KOPT-K1 (cell line): Measurements from ENCODE around the gene ZSCAN10.
A peak's percentile ranks its signal among the peaks of the same experiment; 100 is the strongest.
"Not testable (repeated sequence)": the region's sequence is repeated elsewhere in the genome, so short reads cannot be mapped to it uniquely, and the experiment has no call there.

Source experiments
- H3K27ac ChIP-seq: fragments of 200-600 bp; sonication (generic); 2 replicates; pipeline ENCODE4 v1.5.1; 2016; ENCODE audit warnings: antibody characterized with exemption, mild to moderate bottlenecking, low read depth, low read length; ENCODE audit not compliant: poor library complexity, severe bottlenecking
- H3K36me3 ChIP-seq: fragments of 200-600 bp; sonication (generic); 2 replicates; pipeline ENCODE4 v1.5.1; 2017; ENCODE audit warnings: antibody characterized with exemption, mild to moderate bottlenecking, low read length, moderate library complexity; ENCODE audit not compliant: insufficient read depth
- H3K9me3 ChIP-seq: fragments of 200-600 bp; sonication (generic); 2 replicates; pipeline ENCODE4 v1.5.1; 2017; ENCODE audit warnings: antibody characterized with exemption, low read length, mild to moderate bottlenecking; ENCODE audit not compliant: insufficient read depth, poor library complexity, severe bottlenecking

ZSCAN10 gene

DNA sequence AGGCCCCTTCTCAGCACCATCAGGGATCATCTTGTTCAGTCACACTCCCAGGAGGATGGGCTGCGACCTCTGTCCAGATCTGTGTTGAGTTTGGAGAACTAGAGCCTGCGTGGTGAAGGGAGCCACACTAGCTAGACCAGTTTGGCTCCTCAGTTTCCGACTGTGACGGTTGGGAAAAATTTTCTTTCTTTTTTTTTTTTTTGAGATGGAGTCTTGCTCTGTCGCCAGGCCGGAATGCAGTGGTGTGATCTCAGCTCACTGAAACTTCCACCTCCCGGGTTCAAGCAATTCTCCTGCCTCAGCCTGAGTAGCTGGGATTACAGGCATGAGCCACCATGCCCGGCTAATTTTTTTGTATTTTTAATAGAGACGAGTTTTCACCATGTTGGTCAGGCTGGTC, 40.5 kb upstream of the ZSCAN10 start:
- not testable (repeated sequence) for H3K27ac ChIP-seq, H3K9me3 ChIP-seq
- H3K36me3 ChIP-seq: peaks cover 22% of the 10 kb centered on the region; the same call in 1 of the 2 replicates

DNA sequence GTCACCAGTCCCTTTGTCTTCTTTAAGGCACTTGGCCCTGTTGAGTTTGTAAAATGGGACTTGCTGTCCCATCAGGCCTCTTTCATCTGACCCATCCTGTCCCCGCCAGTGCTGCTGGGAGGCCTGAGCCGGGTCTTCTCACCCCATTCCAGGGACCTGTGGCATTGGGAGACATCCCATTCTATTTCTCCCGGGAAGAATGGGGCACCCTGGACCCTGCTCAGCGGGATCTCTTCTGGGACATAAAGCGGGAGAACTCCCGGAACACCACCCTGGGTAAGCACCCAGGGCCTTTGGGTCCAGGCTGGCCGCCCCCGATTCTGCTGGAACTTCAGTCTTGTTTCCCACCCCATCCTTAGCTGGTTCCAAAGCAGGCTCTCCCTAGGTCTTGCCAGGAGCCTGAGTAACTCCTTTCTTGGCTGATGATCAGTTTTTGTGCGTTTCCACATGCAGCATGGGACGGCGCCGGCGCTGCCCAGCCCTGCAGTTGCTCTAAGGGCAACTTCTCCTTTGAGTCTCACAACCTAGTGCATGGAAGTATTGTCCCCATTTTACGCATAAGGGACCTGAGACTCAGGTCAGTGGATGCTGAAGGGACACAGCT, 39.8 kb upstream of the ZSCAN10 start:
- Histone ChIP-seq H3K27ac (no peak overlapping the region), H3K9me3 (no peaks in the 10 kb centered on the region), H3K36me3 (peaks cover 22% of the 10 kb centered on the region; the same call in 1 of the 2 replicates)

DNA sequence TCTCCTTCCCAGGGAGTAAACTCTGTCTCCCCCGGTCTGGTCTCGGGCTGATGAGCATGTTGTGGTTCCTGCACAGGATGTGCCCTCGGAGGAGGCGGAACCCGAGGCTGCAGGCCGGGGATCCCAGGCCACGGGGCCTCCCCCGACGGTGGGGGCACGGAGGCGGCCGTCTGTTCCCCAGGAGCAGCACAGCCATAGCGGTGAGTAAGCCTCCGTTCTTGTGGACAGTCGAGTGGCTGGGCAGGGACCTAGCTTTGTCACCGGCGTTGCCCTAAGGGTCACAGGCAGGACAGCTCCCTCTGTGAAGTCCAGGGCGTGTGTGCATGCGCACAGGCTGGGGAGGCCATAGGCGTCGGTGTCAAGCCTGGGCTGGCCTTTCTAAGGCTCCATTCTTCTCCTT, 39.2 kb upstream of the ZSCAN10 start:
- Histone ChIP-seq H3K36me3 (peaks cover 22% of the 10 kb centered on the region; the same call in 1 of the 2 replicates), H3K9me3 (no peaks in the 10 kb centered on the region), H3K27ac (no peak overlapping the region)

DNA sequence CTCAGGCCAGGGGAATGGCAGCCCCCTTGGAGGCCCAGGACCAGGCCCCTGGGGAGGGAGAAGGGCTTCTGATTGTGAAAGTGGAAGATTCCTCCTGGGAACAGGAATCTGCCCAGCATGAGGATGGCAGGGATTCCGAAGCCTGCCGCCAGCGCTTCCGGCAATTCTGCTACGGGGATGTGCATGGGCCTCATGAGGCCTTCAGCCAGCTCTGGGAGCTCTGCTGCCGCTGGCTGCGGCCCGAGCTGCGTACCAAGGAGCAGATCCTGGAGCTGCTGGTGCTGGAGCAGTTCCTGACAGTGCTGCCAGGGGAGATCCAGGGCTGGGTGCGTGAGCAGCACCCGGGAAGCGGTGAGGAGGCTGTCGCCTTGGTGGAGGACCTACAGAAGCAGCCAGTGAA, 38.2 kb upstream of the ZSCAN10 start:
- Histone ChIP-seq H3K27ac (no peak overlapping the region), H3K9me3 (no peaks in the 10 kb centered on the region), H3K36me3 (peaks cover 15% of the 10 kb centered on the region; the same call in 1 of the 2 replicates)

GRCh38 chr16:3135126-3135715, 36.1 kb upstream of the ZSCAN10 start:
- peak overlapping the region; percentile 74 for H3K27ac ChIP-seq
- H3K9me3 ChIP-seq: no peaks in the 10 kb centered on the region
- H3K36me3 ChIP-seq: peaks cover 16% of the 10 kb centered on the region

- Histone ChIP-seq H3K9me3 (no peaks in the 10 kb centered on the region), H3K36me3 (peaks cover 19% of the 10 kb centered on the region), H3K27ac (peak within 1 kb of the TSS; percentile 85)
These were observed 35.4 kb upstream of the ZSCAN10 start, which contains the start of gene ZNF213 for GRCh38 chr16:3134338-3135125. Gene ZNF213, plus strand, starts transcription at chr16:3135029. Its CDS starts 2,252 bp downstream, at chr16:3137281.

GRCh38 chr16:3133844-3134243, 34.8 kb upstream of the ZSCAN10 start:
- H3K27ac ChIP-seq: peak overlapping the region; percentile 85
- H3K36me3 ChIP-seq: peaks cover 19% of the 10 kb centered on the region
- no peaks in the 10 kb centered on the region for H3K9me3 ChIP-seq

DNA sequence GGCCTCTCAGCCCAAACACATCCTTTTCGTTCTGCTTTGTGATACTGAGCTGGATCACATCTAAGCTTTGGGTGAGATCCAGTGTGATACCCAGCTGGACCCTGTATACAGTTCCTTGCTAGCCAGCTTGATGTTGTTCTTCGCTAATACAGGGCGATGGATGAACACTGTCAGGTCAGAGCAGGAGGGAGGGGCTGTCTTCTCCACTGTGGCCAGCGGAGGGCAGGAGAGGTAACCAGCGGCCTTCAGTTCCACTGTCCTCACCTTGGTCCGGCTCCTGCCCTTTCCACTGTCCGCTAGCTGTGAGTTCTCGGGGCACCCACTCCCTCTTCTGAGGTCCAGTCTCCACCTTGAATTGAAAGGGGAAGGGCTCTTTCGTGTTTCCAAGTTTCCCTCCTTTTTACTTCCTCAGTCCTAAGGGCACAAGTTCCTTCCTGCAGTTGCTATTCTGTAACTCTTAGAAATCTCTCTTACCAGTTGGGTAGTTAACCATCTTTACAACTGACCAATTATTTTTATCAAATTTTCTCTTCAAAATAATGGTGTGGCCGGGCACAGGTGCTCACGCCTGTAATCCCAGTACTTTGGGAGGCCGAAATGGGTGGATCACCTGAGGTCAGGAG, 32.8 kb upstream of the ZSCAN10 start:
- peaks cover 34% of the 10 kb centered on the region for H3K36me3 ChIP-seq
- no peaks in the 10 kb centered on the region for H3K9me3 ChIP-seq
- H3K27ac ChIP-seq: no peak overlapping the region

GRCh38 chr16:3129137-3130131, 30.3 kb upstream of the ZSCAN10 start:
- Histone ChIP-seq H3K9me3 (no peaks in the 10 kb centered on the region), H3K36me3 (peaks cover 34% of the 10 kb centered on the region), H3K27ac (peak overlapping the region; percentile 68)

DNA sequence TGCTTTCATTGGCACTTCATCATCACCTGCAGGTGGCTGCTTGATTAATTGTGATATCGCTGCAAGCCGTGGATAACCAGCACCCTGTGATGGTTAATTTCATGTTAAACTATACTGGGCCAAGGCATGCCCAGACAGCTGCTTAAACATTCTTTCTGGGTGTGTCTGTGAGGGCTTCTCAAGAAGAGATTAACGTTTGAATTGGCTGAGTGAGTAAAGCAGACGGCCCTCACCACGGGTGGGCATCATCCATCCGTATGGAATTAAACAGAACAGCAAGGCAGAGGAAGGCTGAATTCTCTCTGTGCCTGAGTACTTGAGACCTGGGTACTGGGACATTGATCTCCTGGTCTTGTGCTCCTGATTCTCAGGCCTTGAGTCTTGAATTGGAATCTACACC, 28.7 kb upstream of the ZSCAN10 start:
- Histone ChIP-seq H3K27ac (no peak overlapping the region), H3K36me3 (peaks cover 34% of the 10 kb centered on the region), H3K9me3 (no peaks in the 10 kb centered on the region)

- Histone ChIP-seq H3K36me3 (peaks cover 16% of the 10 kb centered on the region), H3K27ac (peak overlapping the region; percentile 84), H3K9me3 (no peaks in the 10 kb centered on the region)
These were observed 25.1 kb upstream of the ZSCAN10 start for GRCh38 chr16:3123986-3124886.

GRCh38 chr16:3122926-3123570, 24.0 kb upstream of the ZSCAN10 start:
- H3K36me3 ChIP-seq: peaks cover 10% of the 10 kb centered on the region
- no peak overlapping the region for H3K27ac ChIP-seq
- H3K9me3 ChIP-seq: no peaks in the 10 kb centered on the region

- H3K9me3 ChIP-seq: no peaks in the 10 kb centered on the region
- no peaks in the 10 kb centered on the region for H3K36me3 ChIP-seq
These were observed 22.9 kb upstream of the ZSCAN10 start for GRCh38 chr16:3121851-3122467.

More at GRCh38 chr16:3121851-3122467, 22.9 kb upstream of the ZSCAN10 start:
- H3K27ac ChIP-seq: no peak overlapping the region
